Inflammatory macrophage treated with lipopolysaccharide for 1 hour (primary cell): ENCODE results near the gene MSRB2.

ENCODE experiments used
- DNase-seq, 2 donors: peaks; one replicate each; pipeline ENCODE4 v3.0.0-alpha.2; 2020 to 2022

The MSRB2 gene

DNA sequence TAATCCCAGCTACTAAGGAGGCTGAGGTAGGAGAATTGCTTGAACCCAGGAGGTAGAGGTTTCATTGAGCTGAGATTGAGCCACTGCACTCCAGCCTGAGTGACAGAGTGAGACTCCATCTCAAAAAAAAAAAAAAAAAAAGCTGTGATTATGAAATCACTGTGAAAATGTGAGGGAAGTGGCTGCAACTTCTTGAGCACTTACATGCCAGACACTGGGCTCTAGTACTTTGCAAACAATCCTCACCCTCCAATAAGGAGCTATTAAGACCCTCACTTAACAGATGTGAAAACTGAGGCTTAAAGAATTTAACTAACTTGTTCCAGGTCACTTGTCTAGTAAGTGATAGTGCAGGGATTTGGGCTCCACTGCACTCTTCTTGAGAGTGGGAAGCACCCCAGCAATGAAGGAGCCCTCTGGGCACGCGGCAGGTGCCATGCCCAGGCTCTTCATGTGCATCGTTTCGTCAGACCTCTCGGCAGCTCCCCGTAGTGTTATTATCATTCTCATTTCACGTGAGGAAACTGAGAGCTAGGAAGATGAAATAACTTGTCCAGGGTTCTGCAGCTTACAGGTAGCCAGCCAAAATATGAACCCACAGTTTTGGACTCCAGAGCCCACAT is 19.0 kb downstream of the MSRB2 start:
- DNase-seq: no peak

DNA sequence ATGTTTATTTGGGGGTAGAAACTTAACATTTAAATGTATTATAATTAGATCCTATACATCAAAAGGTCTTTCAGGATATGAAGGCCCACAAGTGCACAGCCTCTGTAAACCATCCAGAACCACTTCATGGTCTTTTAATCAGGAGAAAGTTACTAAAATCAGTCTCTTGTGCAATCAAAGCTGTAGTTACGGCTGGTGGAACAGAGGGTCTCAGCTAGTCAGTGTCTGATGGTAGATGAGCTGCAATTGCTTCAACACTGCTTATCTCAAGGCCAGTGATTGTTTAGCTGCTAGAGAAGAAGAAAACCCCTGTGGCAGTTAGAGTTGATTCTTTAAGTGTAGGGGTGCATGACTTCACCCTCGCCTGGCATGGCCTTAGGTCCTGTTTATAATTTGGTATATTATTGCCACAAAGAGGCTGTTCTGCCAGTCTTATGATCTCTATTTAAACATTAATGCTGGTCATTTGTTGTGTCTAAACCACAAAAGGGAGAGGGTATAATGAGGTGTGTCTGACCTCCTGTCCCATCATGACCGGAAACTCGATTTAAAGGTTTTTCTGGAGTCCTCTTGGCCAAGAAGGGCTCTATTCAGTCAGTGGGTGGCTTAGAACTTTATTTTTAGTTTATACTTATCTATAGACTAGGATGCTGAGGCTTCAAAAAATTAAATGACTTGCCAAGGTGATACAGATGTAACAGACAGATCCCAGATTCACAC is 21.3 kb downstream of the MSRB2 start:
- no peak for DNase-seq

DNA sequence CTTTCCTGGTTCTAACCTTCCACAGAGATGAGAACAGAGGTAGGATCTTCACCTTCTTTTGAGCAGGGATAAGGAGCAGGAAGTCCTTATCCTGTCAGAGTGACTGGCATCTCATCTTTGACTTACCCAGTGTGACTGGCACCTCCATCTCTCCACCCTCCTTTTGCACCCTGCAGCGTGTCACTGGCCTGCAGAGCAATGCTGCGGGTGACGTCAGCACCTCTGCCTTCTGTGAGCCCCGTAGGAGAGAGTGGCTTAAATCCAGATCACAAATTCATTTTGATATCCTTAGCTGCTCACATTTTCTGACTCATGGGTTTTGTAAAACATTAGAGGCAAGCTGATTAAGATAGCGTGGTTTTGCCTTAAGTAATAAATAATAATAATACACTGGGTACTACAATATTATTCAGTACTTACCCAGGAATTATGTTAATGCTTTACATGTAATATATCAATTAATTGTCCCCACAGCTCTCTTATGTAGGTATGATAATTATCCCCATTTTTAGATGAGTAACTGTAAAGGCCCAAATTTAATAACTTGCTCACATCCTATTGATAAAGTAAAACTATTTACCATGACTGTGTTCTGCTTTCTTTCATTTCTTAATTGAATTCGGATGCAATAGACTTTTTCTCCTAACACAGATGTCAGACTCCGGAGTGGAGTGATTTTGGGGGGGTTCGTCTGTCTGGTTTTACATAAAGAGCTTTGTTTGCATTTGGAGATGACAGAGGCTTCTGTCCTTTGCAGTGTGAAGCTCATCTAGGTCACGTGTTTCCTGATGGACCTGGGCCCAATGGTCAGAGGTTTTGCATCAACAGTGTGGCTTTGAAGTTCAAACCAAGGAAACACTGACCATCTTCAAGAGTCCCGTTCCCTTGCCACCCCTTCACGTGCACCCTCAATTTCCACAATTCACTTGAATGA is 24.9 kb downstream of the MSRB2 start:
- DNase-seq: no peak

DNA sequence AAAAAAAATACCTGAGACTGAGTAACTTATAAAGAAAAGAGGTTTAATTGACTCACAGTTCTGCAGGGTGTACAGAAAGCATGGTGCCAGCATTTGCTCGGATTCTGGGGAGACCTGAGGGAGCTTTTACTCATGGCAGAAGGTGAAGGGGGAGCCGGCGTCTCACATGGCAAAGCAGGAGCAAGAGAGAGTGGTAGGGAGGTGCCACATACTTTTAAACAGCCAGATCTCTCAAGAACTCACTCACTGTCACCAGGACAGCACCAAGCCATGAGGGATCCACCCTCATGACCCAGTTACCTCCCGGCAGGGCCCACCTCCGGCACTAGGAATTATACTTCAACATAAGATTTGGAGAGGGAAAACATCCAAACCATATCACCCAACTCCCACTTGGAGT is 25.8 kb downstream of the MSRB2 start:
- no peak for DNase-seq

DNA sequence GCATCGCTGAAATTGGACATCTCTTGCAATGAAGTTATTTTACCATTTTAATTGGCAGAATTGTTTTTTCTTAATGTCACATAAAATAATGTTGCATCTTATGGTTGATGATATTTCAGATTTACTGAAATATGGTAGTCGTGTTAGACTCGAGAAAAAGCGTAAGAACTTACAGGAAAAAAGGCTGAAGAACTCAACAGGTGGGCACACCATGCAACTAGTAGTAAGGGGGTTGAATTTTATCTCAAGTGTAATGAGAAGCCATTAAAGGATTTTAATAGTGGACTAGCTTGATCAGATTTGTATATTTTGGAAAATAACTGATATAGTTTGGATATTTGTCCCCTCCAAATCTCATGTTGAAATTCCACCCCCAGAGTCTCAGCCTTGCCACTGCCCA is 41.1 kb downstream of the MSRB2 start:
- no peak for DNase-seq

DNA sequence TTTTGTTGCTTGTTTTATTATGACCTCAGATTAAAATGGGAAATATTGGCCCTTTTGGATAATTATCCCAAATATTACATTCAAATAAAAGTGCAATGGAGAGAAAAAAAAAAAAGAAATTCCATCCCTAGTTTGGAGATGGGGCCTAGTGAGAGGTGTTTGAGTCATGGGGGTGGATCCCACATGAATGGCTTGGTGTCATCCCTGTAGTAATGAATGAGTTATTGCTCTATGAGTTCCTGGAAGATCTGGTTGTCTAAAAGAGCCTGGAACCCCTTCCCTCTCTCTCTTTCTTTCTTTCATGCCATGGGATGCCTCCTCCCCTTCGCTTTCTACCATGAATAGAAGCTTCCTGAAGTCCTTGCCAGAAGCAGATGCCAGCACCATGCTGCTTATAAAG is 44.3 kb downstream of the MSRB2 start:
- DNase-seq: no peak

DNA sequence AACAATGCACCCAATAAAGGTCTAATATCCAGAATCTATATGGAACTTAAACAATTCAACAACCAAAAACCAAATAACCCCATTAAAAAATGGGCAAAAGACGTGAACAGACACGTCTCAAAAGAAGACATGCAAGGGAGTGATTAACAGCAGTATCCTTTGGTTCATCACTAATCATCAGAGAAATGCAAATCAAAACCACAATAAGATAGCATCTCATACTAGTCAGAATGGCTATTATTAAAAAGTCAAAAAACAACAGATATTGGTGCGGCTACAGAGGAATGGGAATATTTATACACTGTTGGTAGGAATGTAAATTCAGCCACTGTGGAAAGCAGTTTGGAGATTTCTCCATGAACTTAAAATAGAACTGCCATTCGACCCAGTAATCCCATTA is 46.6 kb downstream of the MSRB2 start:
- no peak for DNase-seq

DNA sequence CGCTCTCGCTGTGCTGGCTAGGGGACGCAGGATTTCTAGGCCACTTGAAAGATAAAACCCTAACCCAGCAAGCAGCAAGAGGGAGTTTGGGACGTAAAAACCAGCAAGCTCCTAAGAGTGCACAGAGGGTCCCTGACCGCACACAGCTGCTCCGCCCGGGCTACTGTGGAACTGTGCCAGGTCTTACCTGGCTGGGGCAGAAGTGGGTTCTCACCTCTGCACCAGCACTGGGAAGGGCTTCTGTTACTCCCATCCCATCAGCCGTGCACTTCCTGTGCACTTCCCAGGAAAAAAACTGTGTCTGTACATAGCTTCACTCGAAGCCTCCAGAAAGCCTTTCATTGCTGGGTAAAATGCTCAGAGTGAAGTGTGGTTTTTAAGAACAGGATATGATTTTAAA is 50.9 kb downstream of the MSRB2 start:
- DNase-seq: no peak

DNA sequence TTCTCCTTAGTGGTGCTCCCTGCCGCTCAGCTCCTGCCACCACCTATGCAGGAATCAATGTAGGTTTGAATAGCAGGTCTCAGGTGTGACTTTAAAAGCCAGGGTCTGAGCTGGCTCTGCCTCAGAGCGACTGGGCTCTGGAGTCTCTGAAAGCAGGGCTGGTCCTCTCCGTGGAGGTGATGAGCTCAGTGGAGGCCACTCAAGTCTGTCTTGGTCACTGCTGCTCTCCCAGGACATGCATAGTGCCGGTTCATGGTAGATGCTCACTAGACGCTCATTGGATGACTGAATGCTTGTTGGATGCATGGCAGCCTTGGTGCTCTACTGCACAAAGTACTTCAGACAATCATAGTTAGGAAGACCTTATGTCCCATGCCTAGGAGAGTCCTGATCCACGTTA is 51.7 kb downstream of the MSRB2 start:
- no peak for DNase-seq

DNA sequence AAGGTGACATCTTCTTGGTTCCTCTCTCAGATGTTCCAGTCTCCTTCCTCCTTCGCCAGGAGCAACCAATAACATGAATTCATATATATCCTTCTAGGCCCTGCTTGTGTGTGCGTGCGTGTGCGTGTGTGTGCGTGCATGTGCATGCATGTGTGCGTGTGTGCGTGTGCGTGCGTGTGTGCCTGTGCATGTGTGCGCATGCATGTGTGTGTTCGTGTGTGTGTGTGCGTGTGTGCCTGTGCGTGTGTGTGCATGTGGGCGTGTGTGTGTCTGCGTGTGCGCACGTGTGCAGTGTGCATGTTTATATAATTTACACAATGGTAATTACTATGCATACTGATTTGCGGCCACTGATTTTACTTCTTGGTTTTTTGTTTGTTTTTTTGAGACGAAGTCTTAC is 52.8 kb downstream of the MSRB2 start:
- DNase-seq: no peak

DNA sequence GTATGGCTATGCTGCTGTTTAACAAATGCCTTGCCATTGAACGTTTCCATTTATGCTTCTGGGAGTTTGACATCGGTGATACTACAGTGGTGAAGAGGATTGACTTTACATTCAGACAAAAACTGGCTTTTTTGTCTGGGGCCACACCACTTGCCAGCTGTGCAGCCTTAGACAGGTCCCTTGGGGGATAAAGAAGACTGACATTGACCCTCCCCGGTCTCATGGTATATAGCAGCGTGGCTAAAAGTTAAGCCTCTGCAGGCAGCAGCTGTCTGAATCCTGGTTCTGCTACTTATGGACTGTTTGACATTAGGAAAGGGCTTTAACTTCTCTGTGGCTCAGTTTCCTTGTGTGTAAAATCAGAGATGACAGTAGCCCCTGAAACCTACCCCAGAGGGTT is 54.7 kb downstream of the MSRB2 start:
- no peak for DNase-seq

DNA sequence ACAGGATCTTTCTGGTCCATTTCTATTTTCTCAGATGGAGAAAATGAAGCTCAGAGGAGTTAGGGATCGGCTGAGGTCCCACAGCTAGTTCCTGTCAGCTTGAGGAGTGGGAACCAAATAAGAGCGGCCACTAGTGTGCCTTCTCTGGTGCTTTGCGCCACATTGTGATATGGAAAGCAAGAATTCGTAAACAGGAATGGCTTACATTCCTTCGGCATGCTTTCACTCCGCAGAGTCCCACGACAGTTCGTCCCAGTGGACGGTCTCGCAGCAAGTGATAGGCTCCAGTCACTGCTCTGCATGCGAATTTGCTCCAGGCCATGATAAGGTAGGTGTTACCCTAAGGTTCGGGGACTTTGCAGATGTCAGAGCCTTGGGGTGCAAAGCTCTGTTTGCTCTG is 55.2 kb downstream of the MSRB2 start:
- no peak for DNase-seq

DNA sequence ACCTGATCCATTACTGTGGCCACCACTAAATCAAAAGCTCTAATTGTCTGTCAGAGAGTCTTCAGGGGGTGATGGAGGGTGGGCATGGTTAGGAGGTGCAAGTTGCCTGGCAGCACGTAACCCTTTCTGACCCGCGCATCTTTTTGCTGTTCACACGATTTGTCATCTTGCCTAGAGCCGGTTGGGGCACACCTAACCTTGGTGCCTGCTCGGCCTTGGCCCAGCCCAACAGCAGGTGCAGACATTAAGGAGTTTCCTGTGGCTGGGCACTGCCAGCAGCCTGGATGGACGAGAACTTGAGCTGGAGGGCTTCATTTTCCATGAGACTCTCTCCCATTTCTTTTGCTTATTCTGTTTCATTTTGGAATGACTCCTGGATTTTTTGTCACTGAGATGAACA is 55.7 kb downstream of the MSRB2 start:
- DNase-seq: no peak

DNA sequence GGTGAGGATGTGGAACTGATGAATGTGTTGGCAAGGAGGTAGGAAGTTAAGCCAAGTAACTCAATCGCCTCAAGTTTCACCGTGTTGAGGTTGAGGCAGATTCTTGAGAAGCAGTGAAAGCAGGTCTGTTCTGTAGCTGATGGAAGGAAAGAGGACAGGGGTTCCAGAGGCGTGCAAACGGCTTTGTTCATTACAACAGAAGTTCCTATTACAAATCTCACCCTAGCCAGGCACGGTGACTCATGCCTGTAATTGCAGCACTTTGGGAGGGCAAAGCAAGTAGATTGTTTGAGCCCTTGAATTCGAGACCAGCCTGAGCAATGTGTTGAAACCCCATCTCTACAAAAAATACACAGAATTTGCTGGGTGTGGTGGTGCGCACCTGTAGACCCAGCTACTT is 59.8 kb downstream of the MSRB2 start:
- no peak for DNase-seq

DNA sequence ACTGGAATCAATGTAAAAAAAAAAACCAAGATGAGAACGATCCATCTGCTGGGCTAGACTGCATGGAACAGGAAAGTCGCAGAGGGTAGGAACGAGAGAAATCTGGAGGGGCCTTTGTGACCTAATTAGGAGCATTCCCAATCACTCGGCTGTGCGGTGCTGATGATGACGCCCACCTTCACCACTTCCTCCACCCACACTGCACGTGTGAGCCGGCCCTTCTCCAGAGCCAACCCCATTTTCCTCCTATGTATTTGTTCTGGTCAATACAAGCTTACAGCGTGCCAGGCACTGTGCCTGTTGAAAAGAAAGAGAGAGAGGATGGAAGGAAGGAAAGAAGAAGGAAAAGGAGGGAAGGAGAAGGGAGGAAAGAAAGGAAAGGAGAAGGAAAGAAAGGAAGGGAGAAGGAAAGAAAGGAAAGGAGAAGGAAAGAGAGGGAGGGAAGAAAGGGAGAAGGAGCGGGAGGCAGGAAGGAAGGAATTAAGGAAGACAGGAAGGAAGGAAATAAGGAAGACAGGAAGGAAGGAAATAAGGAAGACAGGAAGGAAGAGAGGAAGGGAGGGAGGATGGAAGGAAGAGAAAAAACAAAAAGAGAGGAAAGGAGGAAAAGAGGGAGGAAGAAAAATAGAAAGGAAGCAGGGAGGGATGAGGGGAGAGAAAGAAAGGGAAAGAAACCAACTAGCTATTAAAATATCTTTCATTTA is 61.2 kb downstream of the MSRB2 start:
- DNase-seq: no peak

DNA sequence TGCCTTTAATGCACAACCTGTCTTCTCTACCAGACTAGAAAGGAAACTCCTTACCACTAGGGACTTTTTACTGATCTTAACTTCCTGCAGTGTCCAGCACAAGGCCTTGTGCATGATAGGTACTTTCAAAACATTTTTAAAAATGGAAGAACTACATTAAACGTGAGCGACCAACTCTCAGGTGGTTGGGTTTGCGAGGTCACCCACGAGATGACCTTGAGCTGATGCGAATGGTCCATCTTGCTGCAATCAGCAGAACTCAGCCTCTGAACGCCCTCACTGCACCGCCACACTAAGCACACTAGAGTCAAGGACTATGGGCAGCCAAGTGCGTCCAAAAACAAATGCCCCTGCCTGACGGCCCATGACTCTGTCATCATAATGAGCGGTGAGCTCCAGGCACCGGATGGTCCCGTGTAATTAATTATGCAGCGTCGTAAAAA is 61.9 kb downstream of the MSRB2 start:
- no peak for DNase-seq

DNA sequence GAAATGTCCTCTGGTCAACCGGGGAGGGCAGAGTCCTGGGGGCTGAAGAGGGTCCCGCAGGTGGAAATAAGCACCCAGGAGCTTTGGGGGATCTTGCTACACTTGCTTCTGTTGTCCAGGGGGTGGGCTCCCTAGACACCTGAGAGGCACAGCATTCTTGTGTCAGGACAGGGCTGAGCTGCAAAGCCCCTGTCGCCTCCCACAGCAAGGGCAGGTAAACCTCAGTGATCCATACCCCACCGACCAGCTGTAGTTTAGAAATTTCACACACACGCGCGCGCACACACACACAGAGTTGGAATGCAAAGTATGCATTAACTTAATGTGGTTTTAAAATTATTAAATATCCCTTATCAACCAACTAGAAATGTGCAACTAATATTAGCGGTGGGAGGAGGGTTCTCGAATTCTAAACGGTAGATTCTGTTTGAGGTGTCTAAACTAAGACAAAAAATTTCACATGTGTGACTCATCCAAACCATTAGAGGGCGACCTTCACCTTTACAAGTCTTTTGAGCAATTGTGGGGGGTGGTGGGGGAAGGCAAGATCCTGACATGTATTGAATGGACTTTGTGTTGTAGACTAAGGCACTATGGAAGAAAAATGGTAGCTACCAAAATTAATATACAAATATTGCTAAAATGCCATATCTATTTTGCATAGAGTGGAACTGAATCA is 62.5 kb downstream of the MSRB2 start:
- DNase-seq: peak; percentile 5 to 12

DNA sequence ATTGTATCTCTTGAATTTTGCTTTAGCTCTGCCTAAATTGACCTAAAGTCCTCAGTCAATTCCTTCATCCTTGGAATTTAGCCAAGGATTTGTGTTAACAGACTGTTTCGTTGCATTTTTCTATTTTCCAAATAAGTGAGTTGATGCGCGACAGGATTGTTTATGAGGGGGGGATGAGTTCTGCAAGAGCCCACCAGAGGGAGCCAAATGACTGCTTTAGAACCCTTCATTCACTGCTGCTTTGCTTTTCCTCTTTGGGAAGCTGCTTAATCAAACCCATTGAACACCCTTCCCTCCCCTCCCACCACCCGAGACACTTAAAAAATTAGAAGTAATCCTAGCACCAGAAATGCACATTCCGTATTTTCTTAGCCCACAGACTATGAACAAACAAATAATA is 63.0 kb downstream of the MSRB2 start:
- DNase-seq: peak; percentile 25 to 75

DNA sequence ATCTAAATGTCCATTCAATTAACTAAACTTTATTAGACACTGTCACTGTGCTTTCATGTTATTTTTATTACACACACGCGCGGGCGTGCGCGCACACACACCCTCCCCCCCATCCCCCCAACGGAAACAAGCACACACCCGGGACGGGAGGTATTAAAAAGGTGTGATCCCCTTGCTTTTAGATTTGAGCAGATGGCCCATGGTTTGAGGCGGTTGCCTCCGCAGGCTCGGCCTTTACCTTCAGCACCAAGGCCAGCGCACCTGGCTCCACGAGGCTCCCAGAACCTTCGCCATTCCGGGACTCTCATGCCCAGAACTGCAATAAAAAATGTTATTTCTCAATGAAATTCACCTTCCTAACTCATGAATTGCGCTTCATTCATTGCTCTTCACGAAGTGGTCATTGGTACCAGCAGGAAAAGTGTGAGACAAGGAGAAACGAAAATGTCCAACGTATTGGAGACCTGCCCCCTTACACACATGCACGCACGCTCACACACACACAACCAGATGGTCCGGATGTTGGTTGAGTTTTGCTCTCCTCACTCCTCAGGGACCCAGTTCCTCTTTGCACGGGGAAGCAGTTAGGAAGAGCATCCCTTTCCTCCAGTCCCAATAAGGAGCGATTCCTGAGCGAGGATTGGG is 76.0 kb downstream of the MSRB2 start:
- no peak for DNase-seq
